Body of pancreas (tissue), 4 donors: Measurements from ENCODE around the gene RHBDD2.

Experiments used
- POLR2A ChIP-seq, 3 donors: fragments of 450-650 bp; IDR thresholded peaks; one replicate each; pipeline ENCODE4 v1.6.1; 2016; ENCODE audit warnings: antibody characterized with exemption in 3 of 3, mild to moderate bottlenecking in 2 of 3
- TF ChIP-seq, protein P1 (sequence below), 7 experiments: fragments of 450-650 bp in 4 of 7; fragments of 200-600 bp in 3 of 7; sonication (generic) in 3 of 7; IDR thresholded peaks; one replicate each; pipeline ENCODE4 v1.5.1; 2016 to 2019; ENCODE audit warnings: antibody characterized with exemption in 7 of 7

DNA sequence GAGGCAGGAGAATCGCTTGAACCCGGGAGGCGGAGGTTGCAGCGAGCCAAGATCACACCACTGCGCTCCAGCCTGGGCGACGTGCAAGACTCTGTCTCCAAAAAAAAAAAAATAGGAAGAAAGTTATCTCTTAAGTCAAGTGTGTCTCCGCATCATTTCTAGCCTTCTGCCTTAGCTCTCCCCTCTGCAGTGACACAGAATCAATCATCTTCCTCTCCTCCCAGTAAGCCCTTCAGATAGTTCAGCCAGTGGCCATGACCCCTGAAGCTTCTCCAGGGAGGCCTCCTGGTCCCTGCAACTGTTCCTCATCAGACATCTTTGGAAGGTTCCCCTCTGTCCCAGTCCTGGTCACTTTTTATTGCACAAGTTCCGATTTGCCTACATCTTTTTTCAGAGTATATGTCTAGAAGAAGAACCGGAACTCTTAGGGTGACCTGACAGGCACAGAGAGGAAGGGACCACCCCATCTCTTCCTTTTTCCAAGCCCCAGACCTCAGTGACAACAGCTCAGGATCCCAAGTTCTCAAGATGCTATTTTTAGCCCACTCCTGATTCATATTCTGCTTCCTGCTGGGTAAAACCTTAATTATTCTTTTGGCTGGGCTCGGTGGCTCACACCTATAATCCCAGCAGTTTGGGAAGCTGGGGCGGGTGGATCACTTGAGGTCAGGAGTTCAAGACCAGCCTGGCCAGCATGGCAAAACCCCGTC lies 6.6 kb upstream of the RHBDD2 start:
- TF ChIP-seq, protein P1, sequence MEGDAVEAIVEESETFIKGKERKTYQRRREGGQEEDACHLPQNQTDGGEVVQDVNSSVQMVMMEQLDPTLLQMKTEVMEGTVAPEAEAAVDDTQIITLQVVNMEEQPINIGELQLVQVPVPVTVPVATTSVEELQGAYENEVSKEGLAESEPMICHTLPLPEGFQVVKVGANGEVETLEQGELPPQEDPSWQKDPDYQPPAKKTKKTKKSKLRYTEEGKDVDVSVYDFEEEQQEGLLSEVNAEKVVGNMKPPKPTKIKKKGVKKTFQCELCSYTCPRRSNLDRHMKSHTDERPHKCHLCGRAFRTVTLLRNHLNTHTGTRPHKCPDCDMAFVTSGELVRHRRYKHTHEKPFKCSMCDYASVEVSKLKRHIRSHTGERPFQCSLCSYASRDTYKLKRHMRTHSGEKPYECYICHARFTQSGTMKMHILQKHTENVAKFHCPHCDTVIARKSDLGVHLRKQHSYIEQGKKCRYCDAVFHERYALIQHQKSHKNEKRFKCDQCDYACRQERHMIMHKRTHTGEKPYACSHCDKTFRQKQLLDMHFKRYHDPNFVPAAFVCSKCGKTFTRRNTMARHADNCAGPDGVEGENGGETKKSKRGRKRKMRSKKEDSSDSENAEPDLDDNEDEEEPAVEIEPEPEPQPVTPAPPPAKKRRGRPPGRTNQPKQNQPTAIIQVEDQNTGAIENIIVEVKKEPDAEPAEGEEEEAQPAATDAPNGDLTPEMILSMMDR (IDR thresholded peaks at IDR 0.05) = no peak
- no peak for TF ChIP-seq POLR2A (IDR thresholded peaks at IDR 0.05)
